ENCODE results near the gene BHLHE23.

Gene BHLHE23

GRCh38 chr20:62964700-62965099, 42.1 kb downstream of the BHLHE23 start:
- Histone ChIP-seq H3K9ac (ENCODE audit: low read depth, low read length) (no peak overlapping the region), H3K27ac (ENCODE audit: low read length) (no peak overlapping the region)
- no peak for DNase-seq

GRCh38 chr20:62963614-62964397, 43.0 kb downstream of the BHLHE23 start:
- no peaks in the 10 kb centered on the region for H3K27me3 ChIP-seq (ENCODE audit: insufficient read depth, low read length, poor library complexity)
- no peak for TF ChIP-seq EZH2 (IDR thresholded peaks at IDR 0.05; ENCODE audit: borderline replicate concordance, low read depth, low read length, severe bottlenecking)
- no peak for TF ChIP-seq CTCF (IDR thresholded peaks at IDR 0.05; ENCODE audit: borderline replicate concordance, extremely low read depth, low read length, poor library complexity, severe bottlenecking)
- ATAC-seq (ENCODE audit: insufficient read depth, low read depth) (no peak), DNase-seq (no peak)
- H4K20me1 ChIP-seq (ENCODE audit: insufficient read depth, low read length), result peaks cover 5% of the 10 kb centered on the region; the same call in 1 of the 2 replicates
- no peak overlapping the region for H3K27ac ChIP-seq (ENCODE audit: low read length)
- no peaks in the 10 kb centered on the region for H3K36me3 ChIP-seq (ENCODE audit: insufficient read depth, low read length)
- no peak overlapping the region for H3K4me3 ChIP-seq (ENCODE audit: low read depth in 1 of 2, low read length in 2 of 2)
- H3K4me1 ChIP-seq (ENCODE audit: insufficient read depth, low read length), result peaks cover 13% of the 10 kb centered on the region
- no peak overlapping the region for H2AFZ ChIP-seq (ENCODE audit: low read depth, low read length)
- no peaks in the 10 kb centered on the region for H3K9me3 ChIP-seq (ENCODE audit: insufficient read depth, low read length, severe bottlenecking)
- no peak overlapping the region for H3K9ac ChIP-seq (ENCODE audit: low read depth, low read length)
- H3K4me2 ChIP-seq (ENCODE audit: insufficient read depth, low read length), result no peak overlapping the region
- no peaks in the 10 kb centered on the region for H3K79me2 ChIP-seq (ENCODE audit: insufficient read depth, low read length)

More at GRCh38 chr20:62964700-62965099, 42.1 kb downstream of the BHLHE23 start:
- no peak overlapping the region for H3K4me2 ChIP-seq (ENCODE audit: insufficient read depth, low read length)
- H3K79me2 ChIP-seq (ENCODE audit: insufficient read depth, low read length), result no peaks in the 10 kb centered on the region
- H3K36me3 ChIP-seq (ENCODE audit: insufficient read depth, low read length), result no peaks in the 10 kb centered on the region
- ATAC-seq (ENCODE audit: insufficient read depth, low read depth), result no peak
- H3K4me3 ChIP-seq (ENCODE audit: low read depth in 1 of 2, low read length in 2 of 2), result no peak overlapping the region
- peaks cover 5% of the 10 kb centered on the region; the same call in 1 of the 2 replicates for H4K20me1 ChIP-seq (ENCODE audit: insufficient read depth, low read length)
- no peak overlapping the region for H2AFZ ChIP-seq (ENCODE audit: low read depth, low read length)
- no peaks in the 10 kb centered on the region for H3K27me3 ChIP-seq (ENCODE audit: insufficient read depth, low read length, poor library complexity)
- H3K4me1 ChIP-seq (ENCODE audit: insufficient read depth, low read length), result peaks cover 4% of the 10 kb centered on the region
- no peaks in the 10 kb centered on the region for H3K9me3 ChIP-seq (ENCODE audit: insufficient read depth, low read length, severe bottlenecking)
- no peak for TF ChIP-seq CTCF (IDR thresholded peaks at IDR 0.05; ENCODE audit: borderline replicate concordance, extremely low read depth, low read length, poor library complexity, severe bottlenecking)
- no peak for TF ChIP-seq EZH2 (IDR thresholded peaks at IDR 0.05; ENCODE audit: borderline replicate concordance, low read depth, low read length, severe bottlenecking)

GRCh38 chr20:62962891-62963613, 43.7 kb downstream of the BHLHE23 start:
- Histone ChIP-seq H3K27ac (ENCODE audit: low read length) (no peak overlapping the region), H4K20me1 (ENCODE audit: insufficient read depth, low read length) (peaks cover 5% of the 10 kb centered on the region; the same call in 1 of the 2 replicates), H3K4me2 (ENCODE audit: insufficient read depth, low read length) (no peak overlapping the region), H3K79me2 (ENCODE audit: insufficient read depth, low read length) (no peaks in the 10 kb centered on the region), H3K4me1 (ENCODE audit: insufficient read depth, low read length) (peaks cover 17% of the 10 kb centered on the region), H3K27me3 (ENCODE audit: insufficient read depth, low read length, poor library complexity) (no peaks in the 10 kb centered on the region), H3K36me3 (ENCODE audit: insufficient read depth, low read length) (no peaks in the 10 kb centered on the region), H3K9ac (ENCODE audit: low read depth, low read length) (no peak overlapping the region), H3K4me3 (ENCODE audit: low read depth in 1 of 2, low read length in 2 of 2) (no peak overlapping the region), H2AFZ (ENCODE audit: low read depth, low read length) (no peak overlapping the region), H3K9me3 (ENCODE audit: insufficient read depth, low read length, severe bottlenecking) (no peaks in the 10 kb centered on the region)
- no peak for TF ChIP-seq CTCF (IDR thresholded peaks at IDR 0.05; ENCODE audit: borderline replicate concordance, extremely low read depth, low read length, poor library complexity, severe bottlenecking)
- no peak for TF ChIP-seq EZH2 (IDR thresholded peaks at IDR 0.05; ENCODE audit: borderline replicate concordance, low read depth, low read length, severe bottlenecking)
- DNase-seq (no peak), ATAC-seq (ENCODE audit: insufficient read depth, low read depth) (no peak)
